Smooth muscle cell (in vitro differentiated cells): ENCODE results near the gene ZNF836. TPM values are rescaled to one million over a fixed set of nuclear protein-coding genes. Genes with fewer than 3 reads are reported as not detected.

Experiments
- DNase-seq: peaks from one replicate; lab custom pipeline; 2025; ENCODE audit not compliant: unreplicated experiment; lab: John Stamatoyannopoulos, UW
- H2AFZ ChIP-seq: fragments of 200-600 bp; sonication (generic); 2 replicates; pipeline ENCODE4 v1.6.0; 2016; ENCODE audit warnings: antibody characterized with exemption, low read depth, mild to moderate bottlenecking
- H3F3A ChIP-seq: fragments of 200-600 bp; sonication (generic); 2 replicates; pipeline ENCODE4 v1.6.0; 2017; ENCODE audit warnings: antibody characterized with exemption, low read depth
- H3K27ac ChIP-seq: fragments of 200-600 bp; sonication (generic); 2 replicates; pipeline ENCODE4 v1.5.1; 2016; ENCODE audit warnings: low read depth, mild to moderate bottlenecking
- H3K27me3 ChIP-seq: fragments of 200-600 bp; sonication (generic); 2 replicates; pipeline ENCODE4 v1.6.1; 2016; ENCODE audit warnings: low read depth, mild to moderate bottlenecking
- H3K36me3 ChIP-seq: fragments of 200-600 bp; sonication (generic); 2 replicates; pipeline ENCODE4 v1.5.1; 2016; ENCODE audit warnings: low read depth
- H3K4me1 ChIP-seq: fragments of 200-600 bp; sonication (generic); 2 replicates; pipeline ENCODE4 v1.5.1; 2016; ENCODE audit warnings: low read depth
- H3K4me2 ChIP-seq: fragments of 200-600 bp; sonication (generic); 2 replicates; pipeline ENCODE4 v1.6.0; 2016; ENCODE audit warnings: mild to moderate bottlenecking
- H3K4me3 ChIP-seq: fragments of 200-600 bp; sonication (generic); 2 replicates; pipeline ENCODE4 v1.5.1; 2016; ENCODE audit warnings: mild to moderate bottlenecking
- H3K79me2 ChIP-seq: fragments of 200-600 bp; sonication (generic); 2 replicates; pipeline ENCODE4 v1.6.0; 2016; ENCODE audit warnings: low read depth, mild to moderate bottlenecking
- H3K9ac ChIP-seq: fragments of 200-600 bp; sonication (generic); 2 replicates; pipeline ENCODE4 v1.6.0; 2016; ENCODE audit warnings: low read depth
- H3K9me3 ChIP-seq: fragments of 200-600 bp; sonication (generic); replicated peaks from 2 replicates; pipeline ENCODE4 v1.5.1; 2016; ENCODE audit warnings: low read depth
- H4K20me1 ChIP-seq: fragments of 200-600 bp; sonication (generic); 2 replicates; pipeline ENCODE4 v1.6.0; 2016; ENCODE audit warnings: low read depth
- CTCF ChIP-seq: fragments of 200-600 bp; sonication (generic); IDR thresholded peaks from 2 replicates; pipeline ENCODE4 v1.5.1; 2017; ENCODE audit warnings: borderline replicate concordance, mild to moderate bottlenecking, antibody characterized with exemption; ENCODE audit not compliant: insufficient read depth, poor library complexity, severe bottlenecking
- WGBS: methylation state at CpG from one replicate; pipeline ENCODE4 v1.1.7; 2016; ENCODE audit warnings: low lambda C conversion rate; 5-methylcytosine and 5-hydroxymethylcytosine counted together
- polyA plus RNA-seq: library from polyadenylated mRNA; unstranded; fragments of >200 nt; fragmentation: Nextera tagmentation; extraction: Ambion mirVana; gene quantifications from 2 replicates; pipeline ENCODE4 v1.2.1, GENCODE V29; 2016
- small RNA-seq: library from RNA; depleted of rRNA; stranded (forward); fragments of <200 nt; gene quantifications from one replicate; pipeline ENCODE3, GENCODE V24; 2014
- total RNA-seq: library from RNA; depleted of rRNA; stranded (reverse); fragments of >200 nt; gene quantifications from 2 replicates; pipeline ENCODE4 v1.2.3, GENCODE V29; 2014

Gene ZNF836
- total and polyA plus RNA-seq, 2 experiments from 2014 or later = 3.3 to 5.7 TPM

- Histone ChIP-seq H3F3A (no peaks in the 10 kb centered on the region), H3K9me3 (peaks cover 86% of the 10 kb centered on the region), H4K20me1 (no peaks in the 10 kb centered on the region), H2AFZ (no peak overlapping the region), H3K9ac (no peak overlapping the region), H3K4me1 (no peaks in the 10 kb centered on the region), H3K4me2 (no peak overlapping the region), H3K27ac (no peak overlapping the region), H3K27me3 (no peaks in the 10 kb centered on the region), H3K36me3 (peaks cover 58% of the 10 kb centered on the region), H3K4me3 (peak overlapping the region; percentile 5), H3K79me2 (no peaks in the 10 kb centered on the region)
- no peak for TF ChIP-seq CTCF
- 96% methylated on average over 5 of the region's 5 CpGs for WGBS
- no peak for DNase-seq
These were observed 56.7 kb downstream of the ZNF836 start for GRCh38 chr19:52114691-52115090.

GRCh38 chr19:52112624-52113023, 58.8 kb downstream of the ZNF836 start:
- Histone ChIP-seq H3K4me2 (no peak overlapping the region), H3K36me3 (peaks cover 37% of the 10 kb centered on the region), H4K20me1 (no peaks in the 10 kb centered on the region), H3K4me3 (no peak overlapping the region), H3K4me1 (no peaks in the 10 kb centered on the region), H3K27ac (no peak overlapping the region), H3K9me3 (peaks cover 78% of the 10 kb centered on the region), H3K9ac (no peak overlapping the region), H3F3A (no peaks in the 10 kb centered on the region), H3K79me2 (no peaks in the 10 kb centered on the region), H3K27me3 (no peaks in the 10 kb centered on the region), H2AFZ (no peak overlapping the region)
- DNase-seq = no peak
- 97% methylated on average over 3 of the region's 3 CpGs for WGBS
- no peak for TF ChIP-seq CTCF

DNA sequence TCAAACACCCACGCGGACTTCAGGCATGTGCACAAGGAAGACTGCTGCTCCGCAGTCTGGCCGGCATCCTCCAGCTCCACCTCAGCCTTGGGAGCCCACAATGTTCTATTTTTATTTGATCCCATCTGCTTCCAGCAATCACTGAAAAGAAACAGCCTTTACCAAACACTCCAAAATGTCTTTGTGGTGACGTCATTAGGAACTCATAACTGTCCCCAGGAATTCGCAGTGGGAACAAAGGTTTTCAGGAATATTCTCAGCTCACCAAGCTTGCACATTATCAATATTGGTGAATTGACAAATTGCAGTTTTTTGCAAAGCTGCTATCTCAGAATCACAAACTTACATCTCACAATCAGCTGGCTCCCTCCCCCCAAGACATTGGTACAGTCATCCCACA, 60.6 kb downstream of the ZNF836 start:
- no peaks in the 10 kb centered on the region for H3K79me2 ChIP-seq
- no peak for DNase-seq
- no peaks in the 10 kb centered on the region for H3F3A ChIP-seq
- H4K20me1 ChIP-seq = no peaks in the 10 kb centered on the region
- peaks cover 65% of the 10 kb centered on the region for H3K9me3 ChIP-seq
- H3K27me3 ChIP-seq = no peaks in the 10 kb centered on the region
- TF ChIP-seq CTCF = no peak
- H2AFZ ChIP-seq = no peak overlapping the region
- H3K27ac ChIP-seq = no peak overlapping the region
- H3K9ac ChIP-seq = no peak overlapping the region
- H3K36me3 ChIP-seq = peaks cover 19% of the 10 kb centered on the region
- H3K4me3 ChIP-seq = no peak overlapping the region
- H3K4me1 ChIP-seq = no peaks in the 10 kb centered on the region
- H3K4me2 ChIP-seq = no peak overlapping the region
- WGBS = 90% methylated on average over 6 of the region's 6 CpGs

Small RNA genes lying within 50 kb of the gene (small RNA-seq; reads per million reads assigned to genes)
- 6.0 reads per million, percentile 67 among the genes with 10 or more reads in this experiment for gene RPL37P23

Other genes starting within 250 kb of the ZNF836 start
- 3.9 and 6.3 TPM in 2 replicates for gene ZNF613, start 244.1 kb downstream of the ZNF836 start, total RNA-seq
- gene ZNF613, start 244.1 kb downstream of the ZNF836 start, polyA plus RNA-seq = 3.5 and 3.8 TPM in 2 replicates
- 3.9 and 5.2 TPM in 2 replicates for gene ZNF350, start 184.8 kb downstream of the ZNF836 start, total RNA-seq
- 3.0 and 3.4 TPM in 2 replicates for gene ZNF350, start 184.8 kb downstream of the ZNF836 start, polyA plus RNA-seq
- gene ZNF615, start 163.4 kb downstream of the ZNF836 start, total RNA-seq = 13.2 and 23.6 TPM in 2 replicates
- 3.5 and 4.5 TPM in 2 replicates for gene ZNF615, start 163.4 kb downstream of the ZNF836 start, polyA plus RNA-seq
- 11.1 and 17.8 TPM in 2 replicates for gene ZNF614, start 143.2 kb downstream of the ZNF836 start, total RNA-seq
- 5.9 and 7.9 TPM in 2 replicates for gene ZNF614, start 143.2 kb downstream of the ZNF836 start, polyA plus RNA-seq
- 18.3 and 29.9 TPM in 2 replicates for gene ZNF432, start 122.8 kb downstream of the ZNF836 start, total RNA-seq
- gene ZNF432, start 122.8 kb downstream of the ZNF836 start, polyA plus RNA-seq = 4.2 and 6.3 TPM in 2 replicates
- gene ZNF841, start 75.9 kb downstream of the ZNF836 start, total RNA-seq = 37.4 and 50.6 TPM in 2 replicates
- 7.8 and 7.9 TPM in 2 replicates for gene ZNF841, start 75.9 kb downstream of the ZNF836 start, polyA plus RNA-seq
- 11.3 and 13.2 TPM in 2 replicates for gene ZNF616, start 31.7 kb downstream of the ZNF836 start, total RNA-seq
- 4.8 and 8.7 TPM in 2 replicates for gene ZNF616, start 31.7 kb downstream of the ZNF836 start, polyA plus RNA-seq
- 121 and 160 TPM in 2 replicates for gene PPP2R1A, start 18.4 kb upstream of the ZNF836 start, total RNA-seq
- gene PPP2R1A, start 18.4 kb upstream of the ZNF836 start, polyA plus RNA-seq = 256 and 265 TPM in 2 replicates
- gene ZNF766, start 98.0 kb upstream of the ZNF836 start, total RNA-seq = 16.2 and 18.7 TPM in 2 replicates
- 15.6 and 24.9 TPM in 2 replicates for gene ZNF766, start 98.0 kb upstream of the ZNF836 start, polyA plus RNA-seq
- 7.4 and 7.5 TPM in 2 replicates for gene ZNF480, start 125.5 kb upstream of the ZNF836 start, total RNA-seq
- 10.7 and 11.0 TPM in 2 replicates for gene ZNF480, start 125.5 kb upstream of the ZNF836 start, polyA plus RNA-seq
- gene ZNF610, start 164.6 kb upstream of the ZNF836 start, total RNA-seq = 6.0 and 16.0 TPM in 2 replicates
- gene ZNF610, start 164.6 kb upstream of the ZNF836 start, polyA plus RNA-seq = 3.3 and 3.7 TPM in 2 replicates
- 19.7 and 25.3 TPM in 2 replicates for gene ZNF880, start 198.3 kb upstream of the ZNF836 start, total RNA-seq
- gene ZNF880, start 198.3 kb upstream of the ZNF836 start, polyA plus RNA-seq = 21.9 and 26.1 TPM in 2 replicates
- 21.0 and 33.0 TPM in 2 replicates for gene ZNF528, start 226.2 kb upstream of the ZNF836 start, total RNA-seq
- 16.3 and 21.7 TPM in 2 replicates for gene ZNF528, start 226.2 kb upstream of the ZNF836 start, polyA plus RNA-seq